PC-9 (cell line): ENCODE data around the gene CTIF. TPM values are rescaled to one million over a fixed set of nuclear protein-coding genes. Genes with fewer than 3 reads are reported as not detected.

ENCODE experiments used
- BruUV-seq: library from RNA; stranded (reverse); fragments of 400-500 nt; replicated peaks from 2 replicates; lab custom pipeline; 2021; lab: Mats Ljungman, UMichigan
- CTCF ChIA-PET: fragments of 300-600 bp; sonication (Branson Sonifier 250); formaldehyde crosslinking; loops from one replicate; lab custom pipeline; 2022; ENCODE audit warnings: antibody characterized with exemption; lab: Charles Lee
- POLR2A ChIA-PET: fragments of 300-600 bp; sonication (Branson Sonifier 250); formaldehyde crosslinking; loops from one replicate; lab custom pipeline; 2022; ENCODE audit warnings: antibody characterized with exemption; ENCODE audit not compliant: unreplicated experiment; lab: Charles Lee
- DNase-seq, 2 experiments: peaks; one replicate each; pipeline versions ENCODE4 v3.0.0 to v3.0.0-alpha.2; 2015 to 2022; ENCODE audit warnings: mixed read lengths in 1 of 2
- H2AFZ ChIP-seq: fragments of 200-600 bp; sonication (generic); 2 replicates; pipeline ENCODE4 v1.8.1; 2017; ENCODE audit warnings: antibody characterized with exemption
- H3F3A ChIP-seq: fragments of 200-600 bp; sonication (generic); 2 replicates; pipeline ENCODE4 v1.8.1; 2017; ENCODE audit warnings: antibody characterized with exemption, mild to moderate bottlenecking, low read depth; ENCODE audit not compliant: insufficient read depth
- H3K27ac ChIP-seq: fragments of 200-600 bp; sonication (generic); 2 replicates; pipeline ENCODE4 v1.6.1; 2016; ENCODE audit warnings: mixed run types
- H3K27me3 ChIP-seq: fragments of 200-600 bp; sonication (generic); 2 replicates; pipeline ENCODE4 v1.6.1; 2016; ENCODE audit warnings: low read depth, mixed run types; ENCODE audit not compliant: insufficient read depth
- H3K36me3 ChIP-seq: fragments of 200-600 bp; sonication (generic); 2 replicates; pipeline ENCODE4 v1.6.1; 2016; ENCODE audit warnings: low read depth, mixed run types
- H3K4me1 ChIP-seq: fragments of 200-600 bp; sonication (generic); replicated peaks from 2 replicates; pipeline ENCODE4 v1.6.1; 2016; ENCODE audit warnings: mixed run types; ENCODE audit not compliant: insufficient read depth
- H3K4me2 ChIP-seq: fragments of 200-600 bp; sonication (generic); 2 replicates; pipeline ENCODE4 v1.6.1; 2017; ENCODE audit warnings: mixed run types
- H3K4me3 ChIP-seq: fragments of 200-600 bp; sonication (generic); 2 replicates; pipeline ENCODE4 v1.6.1; 2016; ENCODE audit warnings: mixed run types
- H3K79me2 ChIP-seq: fragments of 200-600 bp; sonication (generic); 2 replicates; pipeline ENCODE4 v1.6.1; 2017; ENCODE audit warnings: low read depth, mixed run types
- H3K9me2 ChIP-seq: fragments of 200-600 bp; sonication (generic); 2 replicates; pipeline ENCODE4 v1.8.1; 2017; ENCODE audit warnings: mild to moderate bottlenecking; ENCODE audit not compliant: insufficient read depth
- H3K9me3 ChIP-seq: fragments of 200-600 bp; sonication (generic); 2 replicates; pipeline ENCODE4 v1.8.1; 2016; ENCODE audit warnings: low read depth; ENCODE audit not compliant: insufficient read depth
- H4K20me1 ChIP-seq: fragments of 200-600 bp; sonication (generic); 2 replicates; pipeline ENCODE4 v1.8.1; 2017; ENCODE audit not compliant: insufficient read depth
- CTCF ChIP-seq: fragments of 200-600 bp; sonication (generic); conservative IDR thresholded peaks from 2 replicates; pipeline ENCODE4 v1.6.1; 2017; ENCODE audit warnings: mixed run types, antibody characterized with exemption, mild to moderate bottlenecking, moderate library complexity
- EZH2 ChIP-seq: fragments of 200-600 bp; sonication (generic); IDR thresholded peaks from 2 replicates; pipeline ENCODE4 v1.8.0; 2017; ENCODE audit warnings: antibody characterized with exemption, low read depth
- intact Hi-C: fragments of 100-400 bp; cut with micrococcal nuclease; formaldehyde crosslinking; loops from one replicate; pipeline ENCODE4 v1.10.0; 2022; ENCODE audit not compliant: unreplicated experiment
- total RNA-seq: library from RNA; stranded (reverse); gene quantifications from 2 replicates; pipeline ENCODE4 v1.2.3, GENCODE V29; 2021

The CTIF gene
- total RNA-seq, 1 experiment from 2014 or later = 26.2 TPM

- Histone ChIP-seq H3K9me3 (no peaks in the 10 kb centered on the region), H3K4me1 (no peaks in the 10 kb centered on the region), H3K4me2 (no peak overlapping the region), H3K79me2 (no peaks in the 10 kb centered on the region), H3K27ac (no peak overlapping the region), H3K27me3 (no peaks in the 10 kb centered on the region), H3K36me3 (no peaks in the 10 kb centered on the region), H2AFZ (no peak overlapping the region), H3F3A (no peaks in the 10 kb centered on the region), H3K4me3 (no peak overlapping the region), H3K9me2 (no peaks in the 10 kb centered on the region), H4K20me1 (no peaks in the 10 kb centered on the region)
- TF ChIP-seq CTCF (no peak), EZH2 (no peak)
- intact Hi-C loops = no loop called here
- CTCF ChIA-PET = no interaction called here
- DNase-seq = no peak
- POLR2A ChIA-PET = no interaction called here
- no TSS peak for BruUV-seq
Observed at GRCh38 chr18:48595703-48596218, 56.9 kb downstream of the CTIF start.

GRCh38 chr18:48597110-48597509 is 58.3 kb downstream of the CTIF start:
- no peaks in the 10 kb centered on the region for H3K9me3 ChIP-seq
- no peaks in the 10 kb centered on the region for H3K27me3 ChIP-seq
- ChIA-PET CTCF (no interaction called here), POLR2A (no interaction called here)
- BruUV-seq = no TSS peak
- no peak for DNase-seq
- no peak overlapping the region for H2AFZ ChIP-seq
- no peaks in the 10 kb centered on the region for H3K79me2 ChIP-seq
- H3K4me2 ChIP-seq = no peak overlapping the region
- no peak overlapping the region for H3K27ac ChIP-seq
- intact Hi-C loops = no loop called here
- no peak overlapping the region for H3K4me3 ChIP-seq
- H3K36me3 ChIP-seq = no peaks in the 10 kb centered on the region
- no peaks in the 10 kb centered on the region for H3K9me2 ChIP-seq
- no peaks in the 10 kb centered on the region for H4K20me1 ChIP-seq
- no peaks in the 10 kb centered on the region for H3K4me1 ChIP-seq
- TF ChIP-seq CTCF (no peak), EZH2 (no peak)
- H3F3A ChIP-seq = no peaks in the 10 kb centered on the region

- Histone ChIP-seq H3K4me3 (no peak overlapping the region), H3K79me2 (no peaks in the 10 kb centered on the region), H3K9me3 (no peaks in the 10 kb centered on the region), H3F3A (no peaks in the 10 kb centered on the region), H3K4me1 (no peaks in the 10 kb centered on the region), H4K20me1 (no peaks in the 10 kb centered on the region), H3K36me3 (no peaks in the 10 kb centered on the region), H3K27ac (no peak overlapping the region), H3K4me2 (no peak overlapping the region), H3K9me2 (no peaks in the 10 kb centered on the region), H2AFZ (no peak overlapping the region), H3K27me3 (no peaks in the 10 kb centered on the region)
- intact Hi-C loops = no loop called here
- ChIA-PET CTCF (no interaction called here), POLR2A (no interaction called here)
- no peak for TF ChIP-seq EZH2
- TF ChIP-seq CTCF = no peak
- no peak for DNase-seq
- BruUV-seq = no TSS peak
Observed at GRCh38 chr18:48597671-48598070, 58.8 kb downstream of the CTIF start.
